Measurements from ENCODE around the gene TMEM101.

DNA sequence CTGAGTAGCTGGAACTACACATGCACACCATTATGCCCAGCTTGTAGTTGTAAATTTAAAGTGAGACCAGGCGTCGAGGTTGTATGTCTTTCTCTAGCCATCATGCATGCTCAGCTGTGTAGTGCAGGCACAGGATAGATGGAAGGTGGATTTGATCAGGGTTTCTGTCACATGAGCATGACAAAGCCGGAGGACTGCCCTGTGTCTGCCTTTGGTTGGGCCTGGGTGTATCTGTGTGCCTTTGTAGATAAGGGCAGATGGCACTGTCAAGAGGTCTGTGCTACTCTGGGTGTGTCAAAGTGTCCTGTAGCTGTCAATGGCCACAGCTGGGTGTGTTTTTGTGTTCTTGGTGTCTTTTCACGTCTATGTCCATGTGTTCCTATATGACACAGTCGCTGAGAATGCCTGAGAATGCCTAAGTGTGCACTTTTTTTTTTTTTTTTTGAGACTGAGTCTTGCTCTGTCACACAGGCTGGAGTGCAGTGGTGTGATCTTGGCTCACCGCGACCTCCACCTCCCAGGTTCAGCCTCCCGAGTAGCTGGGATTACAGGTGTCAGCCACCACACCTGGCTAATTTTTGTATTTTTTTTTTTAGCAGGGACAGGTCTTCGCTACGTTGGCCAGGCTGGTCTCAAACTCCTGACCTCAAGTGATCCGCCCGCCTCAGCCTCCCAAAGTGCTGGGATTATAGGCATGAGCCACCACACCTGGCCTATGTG, 14.5 kb downstream of the TMEM101 start:
- TF ChIP-seq, protein P1, sequence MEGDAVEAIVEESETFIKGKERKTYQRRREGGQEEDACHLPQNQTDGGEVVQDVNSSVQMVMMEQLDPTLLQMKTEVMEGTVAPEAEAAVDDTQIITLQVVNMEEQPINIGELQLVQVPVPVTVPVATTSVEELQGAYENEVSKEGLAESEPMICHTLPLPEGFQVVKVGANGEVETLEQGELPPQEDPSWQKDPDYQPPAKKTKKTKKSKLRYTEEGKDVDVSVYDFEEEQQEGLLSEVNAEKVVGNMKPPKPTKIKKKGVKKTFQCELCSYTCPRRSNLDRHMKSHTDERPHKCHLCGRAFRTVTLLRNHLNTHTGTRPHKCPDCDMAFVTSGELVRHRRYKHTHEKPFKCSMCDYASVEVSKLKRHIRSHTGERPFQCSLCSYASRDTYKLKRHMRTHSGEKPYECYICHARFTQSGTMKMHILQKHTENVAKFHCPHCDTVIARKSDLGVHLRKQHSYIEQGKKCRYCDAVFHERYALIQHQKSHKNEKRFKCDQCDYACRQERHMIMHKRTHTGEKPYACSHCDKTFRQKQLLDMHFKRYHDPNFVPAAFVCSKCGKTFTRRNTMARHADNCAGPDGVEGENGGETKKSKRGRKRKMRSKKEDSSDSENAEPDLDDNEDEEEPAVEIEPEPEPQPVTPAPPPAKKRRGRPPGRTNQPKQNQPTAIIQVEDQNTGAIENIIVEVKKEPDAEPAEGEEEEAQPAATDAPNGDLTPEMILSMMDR (IDR thresholded peaks at IDR 0.05): no peak
- TF ChIP-seq POLR2A (IDR thresholded peaks at IDR 0.05): no peak
